ENCODE data around the gene PLA2G15.

Gene PLA2G15

DNA sequence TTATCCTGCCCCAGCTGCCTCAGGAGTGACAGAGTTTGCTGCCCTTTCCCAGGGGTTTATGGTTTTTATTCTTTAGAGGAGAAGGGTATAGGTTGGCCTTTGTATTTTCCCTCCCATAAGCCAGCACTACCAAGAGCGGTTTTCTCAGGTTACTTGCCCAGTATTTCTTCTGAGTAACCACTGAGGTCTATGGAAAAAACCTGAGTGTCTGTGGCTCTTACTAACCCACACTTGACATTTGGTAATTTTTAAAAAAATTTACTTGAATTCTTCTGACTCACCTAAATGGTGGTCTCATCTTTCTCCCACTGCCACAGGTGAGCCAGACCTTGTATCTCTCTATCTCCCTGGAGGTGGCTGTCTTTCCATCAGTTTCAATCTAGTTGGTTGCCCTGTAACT is 25.2 kb downstream of the PLA2G15 start:
- TF ChIP-seq GATA2 (IDR thresholded peaks at IDR 0.05; ENCODE audit: low read depth, low read length) (no peak), GATA3 (IDR thresholded peaks at IDR 0.05; ENCODE audit: low read depth, low read length) (no peak)

DNA sequence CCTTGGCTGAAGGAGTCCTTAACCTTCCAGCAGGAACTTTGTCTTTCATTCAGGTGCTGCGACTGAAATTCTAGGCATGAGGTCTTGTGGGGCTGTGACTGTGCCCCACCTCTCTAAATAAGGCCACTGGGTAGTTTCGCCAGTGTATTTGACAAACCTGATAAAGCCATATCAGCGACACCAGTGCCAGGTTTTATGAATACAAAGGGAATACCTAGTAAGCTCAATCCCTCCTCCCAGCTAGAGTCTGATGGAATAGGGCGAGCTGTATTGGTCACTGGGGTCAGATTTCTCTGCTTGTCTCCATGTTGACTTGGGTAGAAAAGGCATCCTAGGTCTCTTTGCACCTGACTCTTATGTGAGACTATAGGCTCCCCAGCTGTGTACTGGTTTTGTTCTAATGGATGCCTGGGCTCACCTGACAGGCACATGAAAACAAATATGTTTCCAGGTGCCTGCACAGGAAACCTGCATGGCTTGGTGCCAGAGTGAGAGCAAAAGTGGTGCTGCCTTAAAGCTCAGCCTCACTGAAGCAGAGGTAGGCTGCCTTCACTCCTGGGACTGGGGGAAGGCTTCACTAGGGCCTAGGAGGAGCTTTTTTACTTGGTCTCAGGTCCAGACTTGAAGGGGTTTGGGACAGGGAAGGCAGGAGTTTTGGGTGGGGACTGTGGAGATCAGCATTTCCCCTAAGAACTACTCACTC is 27.5 kb downstream of the PLA2G15 start:
- TF ChIP-seq GATA2 (IDR thresholded peaks at IDR 0.05; ENCODE audit: low read depth, low read length) (no peak), GATA3 (IDR thresholded peaks at IDR 0.05; ENCODE audit: low read depth, low read length) (no peak)

DNA sequence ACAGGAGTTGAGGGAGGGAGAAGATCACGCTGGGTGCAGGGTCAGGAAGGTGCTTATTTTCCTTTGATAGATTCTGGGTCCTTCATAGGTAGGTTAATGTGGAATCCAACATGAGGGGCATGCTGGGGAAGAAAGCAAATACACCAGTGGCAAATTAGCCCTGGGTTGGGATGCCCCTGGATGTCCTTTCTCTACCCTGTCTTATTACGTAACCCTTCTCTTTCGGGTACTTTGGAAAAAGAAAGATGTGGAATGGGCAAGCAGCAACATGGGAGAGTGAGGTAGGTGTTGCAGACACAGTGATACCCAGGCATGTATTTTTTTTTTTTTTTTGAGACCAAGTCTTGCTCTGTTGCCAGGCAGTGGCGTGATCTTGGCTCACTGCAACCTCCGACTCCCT is 28.3 kb downstream of the PLA2G15 start:
- TF ChIP-seq GATA2 (IDR thresholded peaks at IDR 0.05; ENCODE audit: low read depth, low read length) (no peak), GATA3 (IDR thresholded peaks at IDR 0.05; ENCODE audit: low read depth, low read length) (no peak)

DNA sequence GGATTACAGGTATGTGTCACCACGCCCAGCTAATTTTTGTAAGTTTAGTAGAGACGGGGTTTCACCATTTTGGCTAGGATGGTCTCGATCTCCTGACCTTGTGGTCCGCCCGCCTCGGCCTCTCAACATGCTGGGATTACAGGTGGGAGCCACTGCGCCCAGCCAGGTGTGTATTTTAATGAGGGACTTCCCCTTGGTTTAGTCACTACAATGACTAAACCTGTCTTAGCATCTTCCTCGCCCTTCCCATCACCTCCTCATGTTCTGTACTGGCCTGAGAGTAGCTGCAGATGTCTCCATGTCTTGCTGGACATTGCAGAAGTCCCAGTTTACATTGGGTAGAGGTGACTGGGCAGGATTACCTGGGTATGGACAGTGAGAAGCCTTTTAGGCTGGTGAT is 28.7 kb downstream of the PLA2G15 start:
- no peak for TF ChIP-seq GATA2 (IDR thresholded peaks at IDR 0.05; ENCODE audit: low read depth, low read length)

DNA sequence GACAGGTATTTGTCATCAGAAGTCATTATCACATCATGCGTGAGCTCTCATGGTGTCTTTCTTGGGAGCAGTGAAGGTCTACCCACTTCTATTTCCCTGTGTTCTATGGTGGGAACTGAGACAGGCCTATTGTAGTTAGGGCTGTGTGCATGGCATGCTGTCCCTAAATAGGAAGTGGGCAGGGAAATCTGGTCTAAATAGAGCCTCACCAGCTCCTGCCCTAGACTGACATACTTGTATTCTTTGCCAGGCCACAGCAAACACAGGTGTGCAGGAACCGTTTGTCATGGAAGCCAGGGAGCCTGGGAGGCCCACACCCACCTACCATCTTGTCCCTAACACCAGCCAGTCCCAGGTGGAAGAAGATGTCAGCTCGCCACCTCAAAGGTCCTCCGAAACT is 29.3 kb downstream of the PLA2G15 start:
- TF ChIP-seq GATA2 (IDR thresholded peaks at IDR 0.05; ENCODE audit: low read depth, low read length), result no peak
- no peak for TF ChIP-seq GATA3 (IDR thresholded peaks at IDR 0.05; ENCODE audit: low read depth, low read length)

DNA sequence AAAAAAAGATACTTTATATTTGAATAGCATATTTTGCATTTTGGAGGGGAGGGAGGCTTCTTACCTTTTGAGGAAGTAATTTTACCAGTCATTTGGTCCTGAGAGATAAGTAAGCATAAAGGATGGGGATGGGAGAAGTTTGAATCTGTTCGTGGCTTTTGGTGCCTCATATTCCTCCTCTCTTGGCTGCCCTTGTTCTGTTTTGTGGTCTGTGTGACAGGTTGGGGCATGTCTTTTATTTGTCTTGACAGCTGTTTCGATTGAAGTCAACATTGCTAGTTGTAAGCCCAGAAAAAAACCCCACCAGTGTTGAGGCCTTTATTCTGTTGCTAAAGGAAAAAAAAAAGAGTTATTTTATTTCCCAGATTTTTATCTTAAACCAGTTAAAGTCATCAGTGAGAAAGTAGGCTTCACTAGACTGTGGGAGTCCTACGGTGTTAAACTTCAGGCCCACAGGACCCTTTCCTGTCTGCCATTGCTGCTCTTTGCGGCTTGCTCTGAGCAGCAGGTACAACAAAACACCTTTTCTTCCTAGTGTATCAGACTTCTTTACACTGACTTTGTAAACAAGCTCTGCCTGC is 30.5 kb downstream of the PLA2G15 start:
- TF ChIP-seq GATA3 (IDR thresholded peaks at IDR 0.05; ENCODE audit: low read depth, low read length), result no peak

DNA sequence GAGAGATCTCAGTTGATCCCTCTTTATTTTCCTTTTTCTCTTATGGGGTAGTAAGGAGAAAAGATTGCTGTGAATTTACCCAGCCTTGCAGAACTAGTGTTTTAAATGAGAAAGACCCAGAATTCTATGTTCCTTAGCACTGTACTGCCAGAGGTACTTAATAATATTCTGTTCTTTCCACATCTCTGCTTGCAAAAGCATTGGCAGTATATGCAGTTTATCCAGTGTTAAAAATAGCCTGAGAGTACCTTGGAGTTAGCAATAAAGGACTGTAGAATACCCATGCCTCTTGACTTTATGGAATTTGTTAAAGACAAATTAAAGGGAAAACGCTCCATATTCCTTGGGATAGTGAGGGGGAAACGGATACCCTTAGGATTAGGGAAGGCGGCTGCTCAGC is 31.1 kb downstream of the PLA2G15 start:
- TF ChIP-seq GATA2 (IDR thresholded peaks at IDR 0.05; ENCODE audit: low read depth, low read length) (no peak), GATA3 (IDR thresholded peaks at IDR 0.05; ENCODE audit: low read depth, low read length) (no peak)

- TF ChIP-seq GATA2 (IDR thresholded peaks at IDR 0.05; ENCODE audit: low read depth, low read length) (no peak), GATA3 (IDR thresholded peaks at IDR 0.05; ENCODE audit: low read depth, low read length) (no peak)
These were observed 34.8 kb downstream of the PLA2G15 start for GRCh38 chr16:68279726-68280558.

- TF ChIP-seq GATA2 (IDR thresholded peaks at IDR 0.05; ENCODE audit: low read depth, low read length), result no peak
- no peak for TF ChIP-seq GATA3 (IDR thresholded peaks at IDR 0.05; ENCODE audit: low read depth, low read length)
These were observed 36.3 kb downstream of the PLA2G15 start for GRCh38 chr16:68281368-68282063.

- TF ChIP-seq GATA2 (IDR thresholded peaks at IDR 0.05; ENCODE audit: low read depth, low read length) (no peak), GATA3 (IDR thresholded peaks at IDR 0.05; ENCODE audit: low read depth, low read length) (no peak)
These were observed 36.9 kb downstream of the PLA2G15 start for GRCh38 chr16:68282064-68282452.

DNA sequence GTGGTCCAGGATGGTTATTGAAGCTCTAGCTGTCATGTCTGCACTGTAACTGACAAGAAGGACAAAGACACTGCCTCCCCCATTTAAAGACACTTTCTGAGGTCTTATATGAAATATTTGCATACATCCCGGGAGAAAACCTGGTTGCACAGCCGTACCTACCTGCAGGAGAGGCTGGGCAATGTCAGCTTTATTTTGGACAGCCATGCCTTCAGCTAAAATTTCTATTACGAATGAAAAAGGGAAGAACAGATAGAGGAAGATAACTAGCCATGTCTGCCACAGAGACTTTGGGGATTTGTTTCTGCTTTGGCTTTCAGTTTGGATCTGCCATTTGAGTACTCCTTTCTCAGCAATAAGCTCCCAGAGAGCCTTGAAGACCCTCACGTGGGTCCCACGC is 38.2 kb downstream of the PLA2G15 start:
- TF ChIP-seq GATA3 (IDR thresholded peaks at IDR 0.05; ENCODE audit: low read depth, low read length) (no peak), GATA2 (IDR thresholded peaks at IDR 0.05; ENCODE audit: low read depth, low read length) (no peak)

GRCh38 chr16:68283801-68284598 is 38.8 kb downstream of the PLA2G15 start:
- TF ChIP-seq GATA3 (IDR thresholded peaks at IDR 0.05; ENCODE audit: low read depth, low read length), result no peak
- no peak for TF ChIP-seq GATA2 (IDR thresholded peaks at IDR 0.05; ENCODE audit: low read depth, low read length)

DNA sequence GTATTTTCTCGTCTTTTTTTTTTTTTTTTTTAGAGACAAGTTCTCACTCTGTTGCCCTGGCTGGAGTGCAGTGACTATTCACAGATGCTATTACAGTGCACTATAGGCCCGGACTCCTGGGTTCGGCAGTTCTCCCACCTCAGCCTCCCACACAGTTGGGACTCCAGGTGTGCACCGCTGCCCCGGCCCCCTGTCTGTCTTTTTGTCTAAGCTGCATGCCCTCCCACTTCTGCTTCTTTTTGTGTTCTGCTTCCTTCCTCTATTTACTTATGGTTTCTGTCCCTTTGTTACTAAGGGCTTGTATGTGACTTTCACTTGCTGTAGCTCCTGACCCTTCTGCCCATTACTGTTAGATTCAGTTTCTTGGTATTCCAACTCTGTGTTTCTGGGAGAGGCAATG is 39.7 kb downstream of the PLA2G15 start:
- TF ChIP-seq GATA3 (IDR thresholded peaks at IDR 0.05; ENCODE audit: low read depth, low read length), result no peak

GRCh38 chr16:68285683-68286082 is 40.5 kb downstream of the PLA2G15 start:
- no peak for TF ChIP-seq GATA3 (IDR thresholded peaks at IDR 0.05; ENCODE audit: low read depth, low read length)
- TF ChIP-seq GATA2 (IDR thresholded peaks at IDR 0.05; ENCODE audit: low read depth, low read length), result no peak
